Measurements from ENCODE around the gene IKZF5. TPM values are rescaled to one million over a fixed set of nuclear protein-coding genes. Genes with fewer than 3 reads are reported as not detected.
A peak's percentile ranks its signal among the peaks of the same experiment; 100 is the strongest.

Gene IKZF5
- total and polyA plus RNA-seq, 9 of the 15 experiments (the other 6 are each of a cell fraction or from before 2014, with no cell fraction given) = 3.8 to 19.6 (median 12.4) TPM

- DNase-seq (ENCODE audit: extremely low read depth in 1 of 4, low spot score in 3 of 4) (peak in 1 of 4 experiments; percentile 16), FAIRE-seq (no peak), ATAC-seq (0 out of 3 replicates have a peak, but pooled peaks have one; percentile 49)
- H3K4me3 ChIP-seq = no peak overlapping the region
- no peaks in the 10 kb centered on the region for H3K79me2 ChIP-seq (ENCODE audit: control insufficient read depth, insufficient read depth, low read length)
- in situ Hi-C loops (cut with MboI) = no loop called here
- no peaks in the 10 kb centered on the region for H4K20me1 ChIP-seq (replicated peaks; ENCODE audit: control insufficient read depth, insufficient read depth, low read length)
- CTCF ChIA-PET (ENCODE audit: low intra/inter-chr PET ratio) = no interaction called here
- no peaks in the 10 kb centered on the region; a peak in 1 of 5 replicates for H3K4me1 ChIP-seq (replicated peaks in 1 of 2; ENCODE audit: control insufficient read depth in 2 of 2, insufficient read depth in 2 of 2, low read length in 2 of 2)
- no peak overlapping the region for H3K9ac ChIP-seq (ENCODE audit: insufficient read depth in 1 of 2, low read depth in 2 of 2, low read length in 2 of 2)
- no peaks in the 10 kb centered on the region for H3K9me3 ChIP-seq (replicated peaks; ENCODE audit: control insufficient read depth, insufficient read depth, low read depth, low read length)
- no peaks in the 10 kb centered on the region for H3K36me3 ChIP-seq (ENCODE audit: control insufficient read depth, insufficient read depth, low read length)
- BruUV-seq (replicated peaks) = no TSS peak
- intact Hi-C loops (cut with micrococcal nuclease) = no loop called here
- H3K9me1 ChIP-seq (ENCODE audit: control insufficient read depth, insufficient read depth, low read length) = no peaks in the 10 kb centered on the region
- H2AFZ ChIP-seq (ENCODE audit: low read depth, low read length) = no peak overlapping the region
- POLR2A ChIA-PET = no interaction called here
- WGBS (ENCODE audit: insufficient coverage, low coverage, missing lambda C conversion rate) = 16% methylated on average over 3 of the region's 3 CpGs
- H3K27me3 ChIP-seq (ENCODE audit: control insufficient read depth in 2 of 2, insufficient read depth in 2 of 2, low read length in 2 of 2) = no peaks in the 10 kb centered on the region
- H3K4me2 ChIP-seq (ENCODE audit: insufficient read depth, low read length) = no peak overlapping the region
- no peak overlapping the region for H3K27ac ChIP-seq (ENCODE audit: extremely low read depth, low read depth, low read length)
- TF ChIP-seq ARID4B (CRISPR knock-in tag; IDR thresholded peaks at IDR 0.05) = no peak
- TF ChIP-seq BCL6 (CRISPR knock-in tag; IDR thresholded peaks at IDR 0.05) = no peak
- TF ChIP-seq WHSC1 (IDR thresholded peaks at IDR 0.05; ENCODE audit: low read length) = no peak
- no peak for TF ChIP-seq REST (IDR thresholded peaks at IDR 0.05; ENCODE audit: borderline replicate concordance)
- TF ChIP-seq REST (CRISPR knock-in tag; IDR thresholded peaks at IDR 0.05; ENCODE audit: low read depth) = no peak
- TF ChIP-seq BHLHE40 (IDR thresholded peaks at IDR 0.05; ENCODE audit: low read length) = no peak
- TF ChIP-seq THAP12 (CRISPR knock-in tag; IDR thresholded peaks at IDR 0.05) = no peak
- no peak for TF ChIP-seq NRF1 (conservative IDR thresholded peaks at IDR 0.05 in 1 of 2, IDR thresholded peaks at IDR 0.05 in 1 of 2)
These were observed 12.9 kb upstream of the IKZF5 start for GRCh38 chr10:123021517-123021916.

Measured in K562 (cell line).